Prostate gland (tissue), 2 donors: ENCODE data around the gene SBNO2. TPM values are rescaled to one million over a fixed set of nuclear protein-coding genes. Genes with fewer than 3 reads are reported as not detected.
A peak's percentile ranks its signal among the peaks of the same experiment; 100 is the strongest.
"Not testable (repeated sequence)": the region's sequence is repeated elsewhere in the genome, so short reads cannot be mapped to it uniquely, and the experiment has no call there.

ENCODE experiments used
- DNase-seq: peaks from one replicate; pipeline ENCODE4 v3.0.0-alpha.2; 2019; ENCODE audit warnings: low spot score
- H3K27ac ChIP-seq, 2 donors: fragments of 200-600 bp; sonication (generic); 2 replicates each; pipeline ENCODE4 v1.5.1; 2017 to 2019
- H3K27me3 ChIP-seq: fragments of 200-600 bp; sonication (generic); replicated peaks from 2 replicates; pipeline ENCODE4 v1.5.1; 2019; ENCODE audit not compliant: insufficient read depth
- H3K36me3 ChIP-seq, 2 donors: fragments of 200-600 bp; sonication (generic); 1 replicate in 1 of 2; 2 replicates in 1 of 2; pipeline versions ENCODE4 v1.5.1 to v1.8.1; 2017 to 2019
- H3K4me1 ChIP-seq: fragments of 200-600 bp; sonication (generic); replicated peaks from 2 replicates; pipeline ENCODE4 v1.5.1; 2019
- H3K4me3 ChIP-seq, 2 donors: fragments of 200-600 bp; sonication (generic); 2 replicates each; pipeline ENCODE4 v1.5.1; 2017 to 2019
- H3K9me3 ChIP-seq: fragments of 200-600 bp; sonication (generic); 2 replicates; pipeline ENCODE4 v1.5.1; 2017
- POLR2A ChIP-seq: fragments of 450-650 bp; IDR thresholded peaks from one replicate; pipeline ENCODE4 v1.6.1; 2016; ENCODE audit warnings: antibody characterized with exemption, mild to moderate bottlenecking
- POLR2AphosphoS5 ChIP-seq: sonication (generic); formaldehyde crosslinking; IDR thresholded peaks from one replicate; pipeline ENCODE4 v1.6.1; 2017; ENCODE audit warnings: antibody characterized with exemption
- WGBS: methylation state at CpG from one replicate; pipeline ENCODE4 v1.1.5; 2018; 5-methylcytosine and 5-hydroxymethylcytosine counted together
- intact Hi-C: fragments of 100-400 bp; cut with DNase I; formaldehyde crosslinking; loops from one replicate; pipeline ENCODE4 v1.14.2; 2022
- total RNA-seq, 2 donors: library from RNA; depleted of rRNA; stranded (reverse); fragments of >200 nt; gene quantifications; one replicate each; pipeline ENCODE4 v1.1.0, GENCODE V29; 2016
- TF ChIP-seq, protein P1 (sequence below), 4 experiments: fragments of 200-600 bp in 2 of 4; fragments of 450-650 bp in 2 of 4; sonication (generic) in 2 of 4; IDR thresholded peaks; 1 replicate in 3 of 4; 2 replicates in 1 of 4; pipeline ENCODE4 v1.5.1; 2016 to 2019; ENCODE audit warnings: antibody characterized with exemption in 4 of 4, mild to moderate bottlenecking in 2 of 4, moderate library complexity in 2 of 4

The SBNO2 gene
- total RNA-seq, 2 donors from 2014 or later, result 32.5 to 79.9 TPM

DNA sequence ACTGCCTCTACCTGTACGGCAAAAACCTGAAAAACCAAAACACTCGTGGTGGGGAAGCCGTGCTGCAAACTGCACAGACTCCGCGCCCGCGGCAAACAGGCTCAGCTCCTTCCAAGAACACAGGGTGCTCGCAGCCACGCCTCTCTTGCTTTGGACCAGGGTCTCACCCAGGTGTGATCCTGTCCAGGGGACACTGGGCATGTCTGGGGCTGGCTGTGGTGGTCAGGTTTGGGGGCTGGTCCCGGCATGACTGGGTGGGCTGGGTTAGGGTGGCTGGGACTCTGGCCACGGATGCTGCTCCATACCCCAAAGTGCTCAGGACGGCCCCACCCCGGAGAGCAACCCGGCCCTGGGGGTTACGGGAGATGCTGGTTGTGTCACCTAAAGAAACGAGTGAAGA lies 56.4 kb downstream of the SBNO2 start:
- no peak overlapping the region for H3K4me3 ChIP-seq
- H3K4me1 ChIP-seq, result peaks cover 11% of the 10 kb centered on the region
- intact Hi-C loops, result no loop called here
- DNase-seq, result no peak
- H3K27ac ChIP-seq, result no peak overlapping the region
- WGBS, result 87% methylated on average over 16 of the region's 16 CpGs
- TF ChIP-seq POLR2A (no peak), POLR2AphosphoS5 (no peak)
- TF ChIP-seq, protein P1, sequence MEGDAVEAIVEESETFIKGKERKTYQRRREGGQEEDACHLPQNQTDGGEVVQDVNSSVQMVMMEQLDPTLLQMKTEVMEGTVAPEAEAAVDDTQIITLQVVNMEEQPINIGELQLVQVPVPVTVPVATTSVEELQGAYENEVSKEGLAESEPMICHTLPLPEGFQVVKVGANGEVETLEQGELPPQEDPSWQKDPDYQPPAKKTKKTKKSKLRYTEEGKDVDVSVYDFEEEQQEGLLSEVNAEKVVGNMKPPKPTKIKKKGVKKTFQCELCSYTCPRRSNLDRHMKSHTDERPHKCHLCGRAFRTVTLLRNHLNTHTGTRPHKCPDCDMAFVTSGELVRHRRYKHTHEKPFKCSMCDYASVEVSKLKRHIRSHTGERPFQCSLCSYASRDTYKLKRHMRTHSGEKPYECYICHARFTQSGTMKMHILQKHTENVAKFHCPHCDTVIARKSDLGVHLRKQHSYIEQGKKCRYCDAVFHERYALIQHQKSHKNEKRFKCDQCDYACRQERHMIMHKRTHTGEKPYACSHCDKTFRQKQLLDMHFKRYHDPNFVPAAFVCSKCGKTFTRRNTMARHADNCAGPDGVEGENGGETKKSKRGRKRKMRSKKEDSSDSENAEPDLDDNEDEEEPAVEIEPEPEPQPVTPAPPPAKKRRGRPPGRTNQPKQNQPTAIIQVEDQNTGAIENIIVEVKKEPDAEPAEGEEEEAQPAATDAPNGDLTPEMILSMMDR (IDR thresholded peaks at IDR 0.05), result no peak
- H3K9me3 ChIP-seq, result no peaks in the 10 kb centered on the region
- H3K27me3 ChIP-seq, result no peaks in the 10 kb centered on the region
- H3K36me3 ChIP-seq, result peaks cover 21 to 31% of the 10 kb centered on the region in 2 donors

- H3K4me1 ChIP-seq, result peaks cover 13% of the 10 kb centered on the region
- WGBS, result 81% methylated on average over 23 of the region's 52 CpGs
- no peak for DNase-seq
- no peaks in the 10 kb centered on the region for H3K9me3 ChIP-seq
- no peaks in the 10 kb centered on the region for H3K27me3 ChIP-seq
- intact Hi-C loops, result no loop called here
- peaks cover 21 to 30% of the 10 kb centered on the region in 2 donors for H3K36me3 ChIP-seq
- no peak for TF ChIP-seq POLR2A
- TF ChIP-seq, protein P1 (IDR thresholded peaks at IDR 0.05), result no peak
- TF ChIP-seq POLR2AphosphoS5, result no peak
- H3K4me3 ChIP-seq, result no peak overlapping the region
- no peak overlapping the region for H3K27ac ChIP-seq
Measured at GRCh38 chr19:1116726-1117581, 57.1 kb downstream of the SBNO2 start.

- WGBS, result 89% methylated on average over 33 of the region's 35 CpGs
- Histone ChIP-seq H3K27ac (no peak overlapping the region), H3K36me3 (peaks cover 21 to 24% of the 10 kb centered on the region in 2 donors), H3K9me3 (no peaks in the 10 kb centered on the region), H3K4me1 (peaks cover 13% of the 10 kb centered on the region), H3K4me3 (no peak overlapping the region), H3K27me3 (no peaks in the 10 kb centered on the region)
- intact Hi-C loops, result no loop called here
- TF ChIP-seq, protein P1 (IDR thresholded peaks at IDR 0.05), result no peak
- no peak for TF ChIP-seq POLR2A
- no peak for TF ChIP-seq POLR2AphosphoS5
- no peak for DNase-seq
Measured at GRCh38 chr19:1115646-1116420, 58.2 kb downstream of the SBNO2 start.

DNA sequence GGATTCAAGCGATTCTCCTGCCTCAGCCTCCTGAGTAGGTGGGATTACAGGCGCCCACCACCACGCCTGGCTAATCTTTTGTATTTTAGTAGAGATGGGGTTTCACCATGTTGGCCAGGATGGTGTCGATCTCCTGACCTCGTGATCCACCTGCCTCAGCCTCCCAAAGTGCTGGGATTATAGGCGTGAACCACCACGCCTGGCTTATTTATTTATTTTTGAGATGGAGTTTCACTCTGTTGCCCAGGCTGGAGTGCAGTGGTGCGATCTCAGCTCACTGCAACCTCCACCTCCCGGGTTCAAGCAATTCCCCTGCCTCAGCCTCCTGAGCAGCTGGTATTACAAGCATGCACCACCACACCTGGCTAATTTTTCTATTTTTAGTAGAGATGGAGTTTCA lies 59.3 kb downstream of the SBNO2 start:
- not testable (repeated sequence) for H3K9me3 ChIP-seq, H3K27me3 ChIP-seq, H3K27ac ChIP-seq, H3K4me3 ChIP-seq, DNase-seq
- 93% methylated on average over 9 of the region's 9 CpGs for WGBS
- intact Hi-C loops, result loop anchor here (5.0 kb wide), 1 partner anchor 78 kb away; no protein-coding TSS in a partner anchor
- Histone ChIP-seq H3K4me1 (peaks cover 13% of the 10 kb centered on the region), H3K36me3 (peaks cover 23 to 26% of the 10 kb centered on the region in 2 donors)

DNA sequence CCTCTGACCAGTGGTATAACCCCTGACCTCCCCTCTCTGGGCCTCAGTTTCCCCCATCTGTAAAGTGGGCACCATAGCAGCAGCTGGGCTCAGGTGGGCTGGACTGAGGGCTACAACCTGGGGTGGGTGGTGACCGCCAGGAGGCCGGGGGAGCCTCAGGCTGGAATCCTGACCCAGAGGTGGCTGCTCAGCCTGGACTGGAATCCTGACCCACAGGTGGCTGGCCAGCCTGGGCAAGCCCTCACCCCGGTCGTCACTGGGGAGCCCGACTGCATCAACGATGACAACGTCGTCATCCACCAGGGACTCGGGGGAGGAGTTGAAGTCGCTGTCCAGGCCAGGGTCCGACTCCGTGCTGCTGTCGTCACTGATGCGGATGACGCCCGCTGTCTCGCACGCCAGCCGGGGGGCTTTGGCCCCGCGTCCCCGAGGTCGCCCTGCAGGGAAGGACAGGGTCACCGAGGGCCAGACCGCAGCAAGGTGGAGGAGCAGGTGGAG lies 60.0 kb downstream of the SBNO2 start:
- Histone ChIP-seq H3K36me3 (peaks cover 16 to 30% of the 10 kb centered on the region in 2 donors), H3K27me3 (no peaks in the 10 kb centered on the region), H3K4me1 (peaks cover 13% of the 10 kb centered on the region), H3K9me3 (no peaks in the 10 kb centered on the region), H3K4me3 (no peak overlapping the region), H3K27ac (peak overlapping the region; percentile 87)
- intact Hi-C loops, result loop anchor here (5.0 kb wide), 1 partner anchor 78 kb away; no protein-coding TSS in a partner anchor
- TF ChIP-seq POLR2A, result no peak
- TF ChIP-seq, protein P1 (IDR thresholded peaks at IDR 0.05), result no peak
- TF ChIP-seq POLR2AphosphoS5, result no peak
- DNase-seq, result no peak
- 91% methylated on average over 23 of the region's 25 CpGs for WGBS
